RCC 7860 (cell line): Measurements from ENCODE around the gene CNKSR3.

Source experiments
- DNase-seq: peaks from one replicate; pipeline ENCODE4 v3.0.0-alpha.2; 2015; ENCODE audit warnings: low spot score
- FAIRE-seq: peaks from 2 replicates; lab custom pipeline; 2012; peaks lifted over from hg19 to GRCh38; lab: Jason Lieb, UNC

Gene CNKSR3

DNA sequence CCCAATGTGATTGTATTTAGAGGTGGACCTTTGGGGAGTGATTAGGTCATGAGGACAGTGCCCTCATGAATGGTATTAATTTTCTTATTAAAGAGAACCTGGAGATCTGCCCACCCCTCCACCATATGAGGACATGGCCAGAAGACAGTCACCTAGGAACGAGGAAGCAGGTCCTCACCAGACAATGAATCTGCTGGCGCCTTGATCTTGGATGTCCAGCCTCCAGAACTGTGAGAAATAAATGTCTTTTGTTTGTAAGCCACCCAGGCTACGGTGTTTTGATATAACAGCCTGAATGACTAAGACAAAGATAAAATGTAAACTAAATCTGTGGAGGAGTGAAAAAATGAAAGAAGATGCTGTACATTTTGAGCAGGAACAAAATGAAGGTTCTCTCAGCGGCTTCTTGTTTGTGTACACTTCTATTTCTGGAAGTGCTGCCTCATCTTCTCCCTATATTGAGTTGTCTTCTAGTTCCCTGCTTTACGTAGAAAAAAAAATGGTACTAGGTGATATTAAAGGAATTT, 152.4 kb downstream of the CNKSR3 start:
- FAIRE-seq (no peak), DNase-seq (no peak)

DNA sequence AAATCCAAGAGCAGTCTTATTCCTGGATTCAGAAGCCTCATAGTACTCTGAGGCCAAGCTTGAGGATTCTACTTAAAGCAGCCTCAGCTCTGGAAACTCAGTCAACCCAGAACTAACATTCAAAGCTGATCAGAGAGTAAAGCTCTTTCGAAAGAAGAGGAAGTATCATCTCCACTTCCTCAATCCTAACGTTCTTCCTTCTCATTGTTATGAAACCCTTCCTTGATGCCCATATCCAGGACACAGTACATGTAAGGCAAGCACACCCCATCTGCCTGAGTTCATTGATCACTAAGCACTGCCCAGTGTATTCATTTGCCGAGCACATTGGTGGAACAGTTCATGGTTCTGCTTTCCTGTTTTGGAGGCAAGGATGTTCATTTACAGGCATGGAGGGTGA, 153.8 kb downstream of the CNKSR3 start, which contains the start of gene IPCEF1:
IPCEF1 (minus strand) TSS at position 114 of the 400 bp plus-strand sequence. CDS start 90,856 bp downstream, outside the sequence.
- FAIRE-seq (no peak), DNase-seq (no peak)

DNA sequence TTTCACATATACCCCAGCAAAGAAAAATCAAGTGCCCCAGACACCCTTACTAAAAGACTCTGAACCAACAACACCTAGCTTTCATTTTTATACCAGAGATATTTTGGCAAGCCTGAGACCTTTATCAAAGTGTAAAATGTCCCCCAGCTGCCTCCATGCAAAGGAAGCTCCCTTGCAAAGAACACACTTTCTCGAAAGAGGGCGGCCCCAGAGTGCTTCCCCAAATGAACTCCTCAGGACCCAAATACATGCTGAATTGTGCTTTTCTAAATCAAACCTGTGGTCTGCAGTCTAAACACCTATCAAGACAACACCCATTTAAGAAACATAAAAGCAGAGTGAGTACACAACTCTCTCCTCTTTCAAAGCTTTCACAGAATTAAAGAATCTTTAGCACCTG, 154.4 kb downstream of the CNKSR3 start:
- FAIRE-seq (no peak), DNase-seq (no peak)

DNA sequence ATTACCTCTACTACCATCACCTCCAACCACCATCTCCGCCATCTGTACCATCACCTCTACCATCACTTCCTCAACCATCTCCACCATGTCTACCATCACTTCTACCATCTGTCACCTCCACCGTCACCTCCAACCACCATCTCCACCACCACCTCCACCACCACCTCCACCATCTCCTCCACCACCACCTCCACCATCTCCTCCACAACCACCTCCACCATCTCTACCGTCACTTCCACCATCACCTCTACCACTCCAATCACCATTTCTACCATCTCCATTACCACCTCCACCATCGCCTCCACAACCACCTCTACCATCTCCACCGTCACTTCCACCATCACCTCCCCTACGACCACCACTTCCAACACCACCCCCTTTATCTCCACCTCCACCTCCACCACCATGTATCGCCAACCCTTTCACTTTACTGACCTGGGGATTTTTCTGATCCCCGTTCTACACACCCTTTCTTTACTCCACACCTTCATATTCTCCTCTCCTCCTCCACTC, 156.2 kb downstream of the CNKSR3 start:
- DNase-seq (no peak), FAIRE-seq (no peak)

DNA sequence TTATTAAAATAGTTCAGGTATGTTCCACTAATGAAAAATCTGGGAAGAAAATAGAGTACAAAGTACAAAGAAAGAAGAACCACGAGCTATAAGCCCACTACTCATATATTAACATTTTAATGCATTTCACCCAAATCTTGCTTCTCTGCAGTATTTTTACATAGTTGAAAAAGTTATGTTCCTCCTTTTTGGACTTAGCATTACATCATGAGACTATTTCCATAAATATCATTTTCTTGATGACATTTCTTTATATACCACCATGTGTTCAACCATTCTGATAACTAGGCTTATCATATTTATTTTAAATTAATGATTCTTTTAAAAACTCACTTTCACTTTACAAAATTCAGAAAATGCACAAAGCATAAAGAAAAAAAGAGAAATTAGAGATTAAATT, 156.9 kb downstream of the CNKSR3 start:
- no peak for FAIRE-seq

DNA sequence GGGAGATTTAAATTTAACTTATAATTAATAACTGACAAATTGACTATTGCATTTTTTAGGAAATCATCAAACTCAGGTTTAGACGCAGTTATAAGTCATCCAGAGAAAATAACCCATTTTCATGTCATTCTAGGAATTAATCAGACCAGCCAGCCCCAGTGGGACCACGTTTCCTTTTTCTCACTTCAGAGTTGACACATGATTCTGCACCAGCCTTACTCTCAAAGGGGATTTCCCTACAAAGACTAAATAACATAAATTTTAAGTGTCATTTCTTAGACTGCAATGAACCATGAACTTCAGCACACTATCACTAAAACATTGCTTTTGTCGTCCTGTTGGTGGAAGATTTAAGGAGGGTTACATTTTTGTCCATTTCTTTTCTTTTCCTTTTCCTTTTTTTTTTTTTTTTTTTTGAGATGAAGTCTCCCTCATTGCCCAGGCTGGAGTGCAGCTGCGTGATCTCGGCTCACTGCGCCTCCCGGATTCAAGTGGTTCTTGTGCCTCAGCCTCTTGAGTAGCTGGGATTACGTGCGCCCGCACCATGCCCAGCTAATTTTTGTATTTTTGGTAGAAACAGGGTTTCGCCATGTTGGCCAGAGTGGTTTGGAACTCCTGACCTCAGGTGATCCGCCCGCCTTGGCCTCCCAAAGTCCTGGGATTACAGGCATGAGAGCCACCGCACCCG, 157.4 kb downstream of the CNKSR3 start:
- peak; percentile 39 for FAIRE-seq
- DNase-seq, result peak; percentile 31

More for the DNA sequence above, 156.9 kb downstream of the CNKSR3 start:
- no peak for DNase-seq

DNA sequence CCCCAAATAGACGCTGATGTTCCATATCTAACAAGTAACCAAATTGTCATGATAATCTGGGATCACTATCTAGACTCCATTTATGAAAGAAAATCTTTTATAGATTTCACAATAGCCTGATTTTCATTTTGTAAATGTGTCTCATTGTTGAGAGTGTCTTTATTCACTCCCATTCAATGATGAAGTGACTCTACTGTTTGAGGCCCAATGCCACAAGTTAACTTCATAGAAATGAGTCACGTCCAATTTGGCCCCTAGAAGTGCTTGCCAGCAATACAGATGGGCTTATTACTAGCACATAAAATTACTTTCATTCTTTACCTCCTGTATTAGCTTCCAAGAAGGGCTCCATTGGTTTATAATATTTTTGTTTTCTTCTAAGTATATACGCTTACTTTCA, 160.2 kb downstream of the CNKSR3 start:
- no peak for FAIRE-seq

DNA sequence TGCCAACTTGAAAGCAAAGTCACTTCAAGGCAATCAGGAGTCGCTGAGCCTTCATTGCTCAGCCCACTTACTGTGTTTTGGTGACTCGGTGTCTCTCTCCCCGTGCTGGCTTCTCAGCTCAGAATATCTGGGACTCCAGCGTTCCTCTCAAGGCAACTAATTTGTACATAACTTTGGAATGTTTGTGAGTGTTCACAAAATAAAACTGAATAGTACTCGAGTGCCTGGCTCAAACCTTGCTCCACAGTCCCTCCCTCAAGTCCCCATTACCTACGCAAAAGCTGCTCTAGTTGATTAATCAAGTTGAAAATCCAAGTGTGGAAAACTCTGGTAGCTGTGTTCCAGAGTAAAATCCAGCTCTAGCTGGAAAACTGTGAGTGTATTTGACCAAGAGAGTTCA, 162.5 kb downstream of the CNKSR3 start:
- no peak for FAIRE-seq

More for the DNA sequence above, 160.2 kb downstream of the CNKSR3 start:
- no peak for DNase-seq

DNA sequence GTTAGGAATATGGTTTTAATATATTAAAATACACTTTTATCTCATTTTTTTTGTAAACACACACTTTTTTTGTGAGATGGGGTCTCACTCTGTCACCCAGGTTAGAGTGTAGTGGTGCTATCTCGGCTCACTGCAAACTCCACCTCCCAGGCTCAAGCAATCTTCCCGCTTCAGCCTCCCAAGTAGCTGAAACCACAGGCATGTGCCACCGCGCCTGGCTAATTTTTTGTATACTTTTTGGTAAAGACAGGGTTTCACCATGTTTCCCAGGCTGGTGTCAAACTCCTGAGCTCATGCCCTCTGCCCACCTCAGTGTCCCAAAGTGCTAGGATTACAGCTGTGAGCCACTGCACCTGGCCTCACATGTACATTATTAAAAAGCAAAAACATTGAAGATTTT, 164.7 kb downstream of the CNKSR3 start:
- FAIRE-seq, result no peak
- DNase-seq, result no peak

More for the DNA sequence above, 162.5 kb downstream of the CNKSR3 start:
- DNase-seq, result no peak

DNA sequence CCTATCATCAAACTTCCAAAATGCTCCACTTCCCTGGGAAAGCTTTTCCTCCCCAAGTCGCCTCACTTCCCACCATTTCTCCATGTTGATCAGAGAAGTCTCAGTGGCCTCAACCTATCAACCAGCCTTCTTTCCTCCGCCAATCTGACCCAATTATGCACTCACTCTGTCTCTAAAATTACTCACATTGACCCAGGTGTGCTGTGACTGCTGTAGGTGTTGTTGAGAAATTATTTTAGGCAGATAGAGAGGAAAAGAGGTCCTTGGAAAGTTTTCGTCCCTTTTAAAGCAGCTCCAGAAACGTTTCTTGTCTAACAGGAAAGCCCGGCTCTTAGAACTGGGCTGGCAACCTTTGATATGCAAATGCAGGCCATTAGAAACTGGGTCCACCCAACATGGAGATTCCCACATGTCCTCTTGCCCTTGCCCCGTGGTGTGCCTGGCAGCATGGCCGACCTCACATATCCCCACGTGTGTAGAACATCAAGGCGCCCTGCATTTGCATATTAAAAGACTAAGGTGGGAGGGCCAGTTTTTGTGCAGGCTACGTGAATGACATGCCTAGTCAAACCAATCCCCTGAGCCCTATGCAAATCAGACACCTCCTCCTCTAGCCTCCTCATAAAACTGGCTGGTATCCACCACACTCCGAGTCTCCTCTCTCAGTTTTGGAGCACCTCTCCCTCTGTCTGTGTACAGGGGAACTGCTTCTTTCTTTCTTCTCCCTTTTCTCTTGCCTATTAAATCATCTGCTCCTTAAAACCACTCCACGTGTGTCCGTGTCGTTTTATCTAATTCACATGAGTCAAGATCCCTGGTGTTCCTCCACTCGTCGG, 166.8 kb downstream of the CNKSR3 start:
- no peak for FAIRE-seq

DNA sequence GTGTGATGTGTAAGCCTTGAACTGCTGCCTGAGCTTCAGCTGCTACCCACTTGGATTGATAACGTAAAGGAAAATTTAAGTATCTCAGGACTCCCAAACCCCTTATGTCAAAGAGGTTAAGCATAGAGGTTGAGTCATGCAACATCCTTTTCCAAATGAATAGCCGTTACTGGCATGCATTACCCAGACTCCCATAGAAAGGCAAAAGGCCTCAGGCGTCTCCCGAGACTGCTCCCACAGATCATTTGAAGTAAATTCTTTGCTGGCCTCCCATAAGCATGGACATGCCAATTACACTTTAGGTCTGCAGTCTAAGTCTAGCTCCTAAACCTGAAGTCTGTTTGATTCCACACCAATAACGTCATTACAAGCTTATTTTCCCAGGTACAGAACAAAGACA, 168.6 kb downstream of the CNKSR3 start:
- DNase-seq (no peak), FAIRE-seq (no peak)

More for the DNA sequence above, 166.8 kb downstream of the CNKSR3 start:
- no peak for DNase-seq

DNA sequence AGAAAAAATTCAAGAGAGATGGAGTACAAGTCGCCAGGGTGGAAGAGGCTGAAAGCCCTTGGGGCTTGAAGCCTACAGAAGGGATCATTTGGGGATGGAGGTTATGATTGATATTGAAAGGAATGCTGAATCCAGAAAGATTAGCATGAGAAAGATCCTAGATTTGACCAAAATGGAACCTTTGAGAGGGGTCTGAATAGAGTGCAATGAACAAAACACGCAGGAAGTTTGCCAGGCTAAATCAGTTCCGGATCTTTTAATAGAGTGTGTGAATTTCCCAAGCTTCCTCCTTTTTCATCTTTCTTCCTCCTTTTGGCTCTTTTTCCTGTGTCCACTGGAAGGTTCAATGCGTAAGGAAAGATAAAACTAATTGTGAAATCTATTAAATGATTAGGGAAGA, 169.1 kb downstream of the CNKSR3 start:
- DNase-seq (no peak), FAIRE-seq (no peak)
